ENCODE results near the gene IL36A.

The IL36A gene

GRCh38 chr2:113007250-113007649 is 2.0 kb downstream of the IL36A start:
- no peak for DNase-seq

- no peak for DNase-seq
These were observed 4.4 kb downstream of the IL36A start for GRCh38 chr2:113009622-113010021.

GRCh38 chr2:113010088-113010487 is 4.8 kb downstream of the IL36A start:
- DNase-seq = peak; percentile 4

- no peak for DNase-seq
These were observed 5.8 kb downstream of the IL36A start for GRCh38 chr2:113011108-113011507.

GRCh38 chr2:113012436-113013335 is 7.4 kb downstream of the IL36A start:
- no peak for DNase-seq

- no peak for DNase-seq
These were observed 8.0 kb downstream of the IL36A start for GRCh38 chr2:113013336-113013661.

- no peak for DNase-seq
These were observed 8.8 kb downstream of the IL36A start for GRCh38 chr2:113014067-113014466.

- no peak for DNase-seq
These were observed 9.8 kb downstream of the IL36A start for GRCh38 chr2:113015042-113015441.

- DNase-seq = no peak
These were observed 10.4 kb downstream of the IL36A start for GRCh38 chr2:113015655-113016054.

- DNase-seq = no peak
These were observed 13.2 kb downstream of the IL36A start for GRCh38 chr2:113018509-113018908.

- DNase-seq = no peak
These were observed 16.1 kb downstream of the IL36A start for GRCh38 chr2:113021312-113021711.

GRCh38 chr2:113024764-113025163 is 19.5 kb downstream of the IL36A start:
- DNase-seq = no peak

GRCh38 chr2:113025737-113026136 is 20.5 kb downstream of the IL36A start:
- no peak for DNase-seq

- DNase-seq = no peak
These were observed 22.4 kb downstream of the IL36A start for GRCh38 chr2:113027691-113028090.

GRCh38 chr2:113028112-113028511 is 22.9 kb downstream of the IL36A start:
- no peak for DNase-seq

GRCh38 chr2:113032737-113033136 is 27.5 kb downstream of the IL36A start:
- DNase-seq = no peak

- no peak for DNase-seq
These were observed 28.8 kb downstream of the IL36A start for GRCh38 chr2:113034016-113034415.

- DNase-seq = no peak
These were observed 31.5 kb downstream of the IL36A start for GRCh38 chr2:113036763-113037162.

GRCh38 chr2:113038291-113038690 is 33.0 kb downstream of the IL36A start:
- no peak for DNase-seq

- DNase-seq = no peak
These were observed 33.9 kb downstream of the IL36A start for GRCh38 chr2:113039158-113039557.

GRCh38 chr2:113039719-113040118 is 34.5 kb downstream of the IL36A start:
- no peak for DNase-seq

- no peak for DNase-seq
These were observed 36.6 kb downstream of the IL36A start for GRCh38 chr2:113041871-113042270.

- DNase-seq = no peak
These were observed 41.2 kb downstream of the IL36A start for GRCh38 chr2:113046465-113046864.
